Bronchial epithelial cell (primary cell): Measurements from ENCODE around the gene IRS2. TPM values are rescaled to one million over a fixed set of nuclear protein-coding genes. Genes with fewer than 3 reads are reported as not detected.
A peak's percentile ranks its signal among the peaks of the same experiment; 100 is the strongest.

Experiments used
- DNase-seq: peaks from one replicate; pipeline ENCODE4 v3.0.0-alpha.2; 2010; ENCODE audit warnings: low read depth
- FAIRE-seq: peaks from 2 replicates; lab custom pipeline; 2011; peaks lifted over from hg19 to GRCh38; lab: Jason Lieb, UNC
- H3K27me3 ChIP-seq: 2 replicates; pipeline ENCODE4 v1.5.1; 2011; ENCODE audit warnings: low read length; ENCODE audit not compliant: control insufficient read depth, insufficient read depth
- H3K36me3 ChIP-seq: 2 replicates; pipeline ENCODE4 v1.5.1; 2011; ENCODE audit warnings: low read length; ENCODE audit not compliant: control insufficient read depth, insufficient read depth
- H3K4me3 ChIP-seq: 2 replicates; pipeline ENCODE4 v1.5.1; 2011; ENCODE audit warnings: mild to moderate bottlenecking, low read depth, low read length, control low read depth
- CTCF ChIP-seq: IDR thresholded peaks from 2 replicates; pipeline ENCODE4 v1.5.1; 2011; ENCODE audit warnings: mild to moderate bottlenecking, moderate library complexity, low read length, control low read depth, inconsistent platforms; ENCODE audit not compliant: insufficient read depth, severe bottlenecking
- total RNA-seq: library from RNA; depleted of rRNA; stranded (reverse); fragments of >200 nt; gene quantifications from 2 replicates; pipeline ENCODE4 v1.2.1, GENCODE V29; 2014

Gene IRS2
- total RNA-seq, 1 donor from 2014 or later, result 6.8 TPM

- TF ChIP-seq CTCF, result no peak
- no peak for FAIRE-seq
- no peak for DNase-seq
- Histone ChIP-seq H3K27me3 (no peaks in the 10 kb centered on the region), H3K4me3 (no peak overlapping the region), H3K36me3 (peaks cover 8% of the 10 kb centered on the region)
These were observed 18.2 kb downstream of the IRS2 start for GRCh38 chr13:109768176-109768575.

GRCh38 chr13:109767023-109767422 lies 19.4 kb downstream of the IRS2 start:
- no peaks in the 10 kb centered on the region for H3K27me3 ChIP-seq
- FAIRE-seq (no peak), DNase-seq (no peak)
- peaks cover 4% of the 10 kb centered on the region for H3K36me3 ChIP-seq
- H3K4me3 ChIP-seq, result no peak overlapping the region
- TF ChIP-seq CTCF, result no peak

- no peak for FAIRE-seq
- TF ChIP-seq CTCF, result peak; percentile 28
These were observed 21.7 kb downstream of the IRS2 start for GRCh38 chr13:109764470-109765291.

GRCh38 chr13:109764045-109764444 lies 22.3 kb downstream of the IRS2 start:
- FAIRE-seq, result no peak
- no peak overlapping the region for H3K4me3 ChIP-seq
- peaks cover 1% of the 10 kb centered on the region for H3K36me3 ChIP-seq
- no peaks in the 10 kb centered on the region for H3K27me3 ChIP-seq
- TF ChIP-seq CTCF, result no peak
- DNase-seq, result no peak

More at GRCh38 chr13:109764470-109765291, 21.7 kb downstream of the IRS2 start:
- Histone ChIP-seq H3K4me3 (no peak overlapping the region), H3K36me3 (peaks cover 1% of the 10 kb centered on the region), H3K27me3 (no peaks in the 10 kb centered on the region)
- peak; percentile 63 for DNase-seq

GRCh38 chr13:109762791-109763190 lies 23.6 kb downstream of the IRS2 start:
- FAIRE-seq, result no peak
- Histone ChIP-seq H3K36me3 (peaks cover 1% of the 10 kb centered on the region), H3K27me3 (no peaks in the 10 kb centered on the region), H3K4me3 (no peak overlapping the region)
- no peak for TF ChIP-seq CTCF
- no peak for DNase-seq

- peak; percentile 80 for DNase-seq
These were observed 24.7 kb downstream of the IRS2 start for GRCh38 chr13:109761695-109762094.

More at GRCh38 chr13:109761695-109762094, 24.7 kb downstream of the IRS2 start:
- Histone ChIP-seq H3K27me3 (no peaks in the 10 kb centered on the region), H3K4me3 (no peak overlapping the region), H3K36me3 (peaks cover 3% of the 10 kb centered on the region)
- no peak for FAIRE-seq
- no peak for TF ChIP-seq CTCF
